ENCODE measurements around the gene PLCXD3.
"Not testable (repeated sequence)": the region's sequence is repeated elsewhere in the genome, so short reads cannot be mapped to it uniquely, and the experiment has no call there.

PLCXD3 gene

GRCh38 chr5:41482715-41483114 is 27.7 kb downstream of the PLCXD3 start:
- no peak for DNase-seq

DNA sequence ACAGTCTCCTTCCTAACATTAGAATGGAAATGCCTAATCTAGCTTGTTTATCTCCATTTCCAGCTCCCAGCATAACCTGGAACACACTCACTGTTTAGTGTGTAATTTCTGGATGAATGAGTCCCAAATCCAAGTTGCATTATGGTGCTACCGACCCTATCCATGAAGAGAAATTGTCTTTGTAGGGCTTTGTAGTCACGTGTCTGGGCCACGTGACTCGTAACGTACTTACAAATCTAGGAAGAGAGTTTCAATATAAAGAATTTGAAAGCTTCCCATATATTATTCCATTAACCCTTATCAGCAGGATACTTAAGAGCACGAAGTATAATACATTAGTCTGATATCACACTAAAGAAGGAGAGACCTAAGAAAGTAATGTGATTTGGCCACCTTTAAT is 28.2 kb downstream of the PLCXD3 start:
- DNase-seq: no peak

DNA sequence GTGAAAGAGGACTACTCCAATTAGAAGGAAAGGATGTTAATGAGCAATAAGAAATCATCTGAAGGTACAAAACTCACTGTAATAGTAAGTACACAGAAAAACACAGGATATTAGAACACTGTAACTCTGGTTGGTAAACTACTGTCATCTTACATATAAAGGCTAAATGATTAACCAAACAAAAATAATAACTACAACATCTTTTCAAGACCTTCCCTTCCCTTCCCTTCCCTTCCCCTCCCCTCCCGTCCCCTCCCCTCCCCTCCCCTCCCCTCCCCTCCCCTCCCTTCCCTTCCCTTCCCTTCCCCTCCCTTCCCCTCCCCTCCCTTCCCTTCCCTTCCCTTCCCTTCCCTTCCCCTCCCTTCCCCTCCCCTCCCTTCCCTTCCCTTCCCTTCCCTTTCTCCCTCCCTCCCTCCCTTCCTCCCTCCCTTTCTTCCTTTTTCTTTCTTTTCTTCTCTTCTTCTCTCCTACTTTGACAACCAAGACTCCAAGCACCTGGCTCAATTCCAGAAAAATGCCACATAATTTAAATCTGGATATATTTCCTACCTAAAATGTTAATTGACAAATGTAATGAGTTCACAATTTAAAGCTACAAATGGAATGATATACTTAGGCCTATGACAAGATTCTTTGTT is 38.7 kb downstream of the PLCXD3 start:
- DNase-seq: not testable (repeated sequence)

- DNase-seq: no peak
These were observed 44.8 kb downstream of the PLCXD3 start for GRCh38 chr5:41465493-41466171.

DNA sequence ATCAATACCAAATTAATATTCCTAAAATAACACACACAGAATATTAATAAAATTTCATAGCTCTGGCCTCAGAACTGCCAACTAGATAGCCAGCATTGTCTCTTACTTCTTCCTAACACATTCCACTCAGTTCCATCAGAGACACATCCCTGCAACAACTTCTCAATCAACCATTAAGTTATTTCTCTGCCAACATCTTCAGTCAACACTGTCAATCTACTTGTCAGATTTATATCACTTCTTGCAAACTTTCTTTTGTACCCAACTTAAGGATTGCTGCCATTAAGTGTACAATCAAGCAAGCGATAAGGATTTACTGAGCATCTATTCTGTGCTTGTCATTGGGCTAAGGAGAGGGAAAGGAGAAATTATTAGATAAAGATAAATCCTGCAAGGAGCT is 50.8 kb downstream of the PLCXD3 start:
- no peak for DNase-seq

DNA sequence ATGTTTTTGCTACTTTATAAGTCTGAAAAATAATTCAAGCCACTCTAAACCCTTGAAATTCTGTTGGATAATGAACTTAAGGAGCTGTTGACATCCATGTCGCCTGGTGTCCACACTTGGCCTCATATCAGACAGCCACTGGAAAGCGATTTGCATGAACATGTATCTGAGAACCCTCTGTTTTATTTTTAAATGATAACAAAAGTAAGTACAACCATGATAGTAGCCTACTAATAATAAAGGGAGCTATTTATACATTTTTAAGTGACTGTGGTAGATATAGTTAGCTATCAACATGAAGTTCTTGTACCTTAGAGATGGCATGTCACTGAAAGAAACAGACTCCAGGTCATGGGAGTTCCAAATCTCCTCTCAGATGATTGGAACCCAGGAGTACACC is 53.3 kb downstream of the PLCXD3 start:
- DNase-seq: no peak

GRCh38 chr5:41452506-41452905 is 57.9 kb downstream of the PLCXD3 start:
- DNase-seq: no peak

- DNase-seq: no peak
These were observed 62.5 kb downstream of the PLCXD3 start for GRCh38 chr5:41447650-41448510.

DNA sequence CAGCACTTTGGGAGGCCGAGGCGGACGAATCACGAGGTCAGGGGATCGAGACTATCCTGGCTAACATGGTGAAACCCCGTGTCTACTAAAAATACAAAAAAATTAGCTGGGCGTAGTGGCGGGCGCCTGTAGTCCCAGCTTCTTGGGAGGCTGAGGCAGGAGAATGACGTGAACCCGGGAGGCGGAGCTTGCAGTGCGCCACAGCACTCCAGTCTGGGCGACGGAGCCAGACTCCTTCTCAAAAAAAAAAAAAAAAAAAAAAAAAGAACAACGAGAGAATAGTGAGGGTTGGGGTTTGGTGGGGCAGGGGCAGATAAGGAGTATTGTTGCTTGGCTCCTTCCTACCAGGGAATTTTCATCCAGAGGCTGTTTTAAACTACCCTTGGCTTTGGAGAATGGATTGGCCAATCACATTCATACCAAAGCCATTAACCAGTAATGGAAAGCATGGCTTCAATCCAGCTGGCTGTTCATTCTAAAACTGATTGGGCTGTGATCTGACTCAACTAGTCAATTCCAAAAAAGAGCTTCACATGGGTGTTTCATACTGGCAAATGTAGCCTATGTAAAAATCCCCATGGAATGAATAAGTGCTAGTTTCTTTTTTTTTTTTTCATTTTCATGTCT is 64.4 kb downstream of the PLCXD3 start:
- peak; percentile 3 for DNase-seq

DNA sequence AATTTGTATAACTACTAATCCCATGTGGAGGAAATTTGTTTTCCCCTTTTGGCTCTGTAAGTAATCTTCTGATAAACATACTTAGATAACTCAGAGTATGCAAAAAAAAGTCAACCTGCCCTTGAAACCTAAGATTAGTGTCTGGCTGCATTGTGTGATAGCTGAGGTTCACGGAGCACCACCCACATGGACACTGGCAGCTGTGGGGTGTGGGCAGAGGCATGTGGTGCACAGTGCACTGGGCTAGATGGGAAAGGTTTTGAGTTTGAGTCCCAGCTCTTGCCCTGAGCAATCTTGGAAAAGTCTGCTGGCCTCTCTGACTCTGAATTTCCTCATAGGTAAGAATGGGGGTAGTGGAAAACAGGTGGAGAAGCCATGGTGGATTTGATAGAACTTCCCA is 75.1 kb downstream of the PLCXD3 start:
- DNase-seq: no peak

GRCh38 chr5:41433552-41434181 is 76.7 kb downstream of the PLCXD3 start:
- DNase-seq: no peak

GRCh38 chr5:41432481-41433253 is 77.7 kb downstream of the PLCXD3 start:
- no peak for DNase-seq

GRCh38 chr5:41427505-41427904 is 82.9 kb downstream of the PLCXD3 start:
- no peak for DNase-seq

- no peak for DNase-seq
These were observed 84.7 kb downstream of the PLCXD3 start for GRCh38 chr5:41425736-41426135.

DNA sequence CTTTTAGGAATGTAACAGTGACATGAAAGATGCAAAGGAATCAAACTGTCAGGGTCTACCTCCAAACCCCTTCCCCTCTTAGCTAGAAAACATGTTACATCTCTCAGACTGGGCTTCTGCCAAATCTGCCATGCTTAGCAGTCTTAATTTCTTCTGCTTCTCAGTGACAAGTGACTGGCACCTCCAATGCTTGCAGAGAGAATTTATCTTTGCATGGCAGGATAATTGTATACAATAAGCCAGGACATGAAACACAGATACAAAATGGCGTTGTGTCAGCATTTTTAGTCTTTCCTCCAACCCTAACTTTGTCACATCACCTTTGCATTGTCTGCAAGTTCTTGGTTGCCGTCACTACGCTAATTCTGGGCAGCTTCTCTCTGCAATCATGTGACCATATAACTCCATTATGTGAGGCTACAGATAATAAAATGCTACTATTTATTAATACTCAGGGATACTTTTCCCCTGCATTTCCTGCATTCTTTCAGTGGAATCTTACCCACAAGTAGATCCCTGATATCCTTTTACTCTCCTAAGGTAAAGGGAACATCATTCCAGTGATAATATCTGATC is 89.8 kb downstream of the PLCXD3 start:
- no peak for DNase-seq

DNA sequence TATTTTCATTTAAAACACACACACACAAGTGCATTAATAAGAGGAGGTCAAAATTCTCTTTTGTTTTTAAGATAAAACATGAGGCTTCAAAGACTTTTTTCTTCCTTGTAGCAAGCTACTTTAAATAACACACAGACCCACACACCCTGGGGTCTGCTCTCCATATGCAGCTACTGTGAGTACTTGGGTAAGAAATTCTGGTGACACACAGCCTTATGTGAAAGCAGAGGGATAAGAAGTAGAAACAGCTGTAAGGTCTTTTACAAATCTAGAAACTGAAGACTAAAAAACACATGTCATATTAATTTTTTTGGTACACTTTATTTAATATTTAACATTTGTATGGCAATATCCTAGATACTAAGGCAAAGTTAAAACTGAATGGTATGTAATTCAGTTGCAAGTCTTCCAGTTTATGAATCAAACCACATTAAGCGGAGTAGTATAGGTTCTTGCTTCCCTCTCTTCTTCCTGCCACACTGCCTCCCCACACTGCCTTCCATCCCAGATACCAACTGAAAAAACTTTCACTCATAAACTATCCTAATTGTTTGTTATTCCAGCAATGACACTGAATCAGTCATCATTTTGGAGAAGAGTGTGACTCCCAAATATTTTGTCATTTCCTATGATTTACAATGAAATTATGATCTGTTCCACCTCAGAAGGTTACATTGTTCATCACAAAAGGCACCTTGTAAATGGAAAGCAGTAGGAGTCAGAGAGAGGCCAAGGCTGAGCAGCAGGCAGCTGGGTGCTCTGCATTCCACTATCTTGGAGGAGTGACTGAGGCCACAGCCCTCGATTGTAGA is 92.0 kb downstream of the PLCXD3 start:
- peak; percentile 36 for DNase-seq

DNA sequence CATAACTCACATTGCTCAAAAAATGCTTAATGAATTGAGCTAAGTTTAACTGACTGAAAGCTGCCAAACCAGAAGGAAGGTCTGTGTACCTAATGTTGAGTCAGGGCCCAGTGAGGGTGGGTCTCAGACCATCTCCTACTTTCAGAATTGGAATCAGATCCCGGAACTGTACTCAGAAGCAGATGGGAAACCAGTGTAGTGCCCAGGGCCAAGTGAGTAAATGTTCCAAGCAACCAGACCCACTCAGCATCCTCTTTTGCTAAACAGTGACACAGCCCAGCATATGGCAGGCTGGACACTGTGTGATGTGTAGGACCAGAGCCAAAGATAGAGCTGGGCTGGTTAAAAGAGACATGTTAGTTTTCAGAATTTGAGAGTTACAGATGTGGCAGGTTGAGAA is 94.1 kb downstream of the PLCXD3 start:
- DNase-seq: no peak

DNA sequence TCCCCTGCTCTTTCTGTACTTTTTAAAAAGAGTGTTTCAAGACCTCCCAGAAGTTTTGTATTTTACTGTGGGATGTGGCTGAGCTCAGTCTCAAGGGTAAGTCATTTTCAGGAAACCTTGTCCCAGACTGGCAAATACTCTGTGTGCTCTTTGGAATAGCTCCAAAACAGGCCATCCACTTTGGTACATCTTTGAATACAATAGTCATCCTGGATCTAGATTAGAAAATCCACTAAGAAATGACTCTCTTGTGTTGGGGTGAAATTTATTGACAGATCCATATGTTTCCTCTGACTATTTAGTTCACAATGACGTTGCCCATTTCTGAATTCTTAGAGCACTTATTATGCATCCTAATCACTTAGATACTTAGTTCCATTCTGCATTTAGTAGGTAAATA is 95.2 kb downstream of the PLCXD3 start:
- DNase-seq: peak; percentile 9

- DNase-seq: peak; percentile 88
These were observed 95.8 kb downstream of the PLCXD3 start for GRCh38 chr5:41414598-41414997.

- peak; percentile 3 for DNase-seq
These were observed 97.3 kb downstream of the PLCXD3 start for GRCh38 chr5:41413074-41413473.

DNA sequence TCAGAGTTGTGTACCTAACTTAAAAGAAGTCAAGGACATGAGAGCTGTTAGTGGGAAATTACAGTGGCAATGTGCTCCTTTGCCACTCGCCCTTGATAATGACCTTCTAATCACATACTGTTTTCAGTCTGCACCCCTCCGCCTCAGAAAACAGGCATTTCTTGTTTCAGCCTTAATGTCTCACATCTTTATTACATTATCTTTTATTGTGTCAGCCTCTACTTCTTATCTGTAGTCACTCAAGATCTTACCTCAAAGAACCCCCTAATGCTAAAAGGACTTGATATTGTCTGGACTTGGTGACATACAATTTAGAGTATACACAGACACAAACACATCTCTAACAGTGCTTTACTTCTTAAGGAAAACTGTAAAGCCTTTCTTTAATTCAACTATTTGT is 97.9 kb downstream of the PLCXD3 start:
- no peak for DNase-seq
